SK-N-SH (cell line): ENCODE data around the gene MCRIP2. TPM values are rescaled to one million over a fixed set of nuclear protein-coding genes. Genes with fewer than 3 reads are reported as not detected.

Experiments
- CTCF ChIA-PET: fragments of 300-600, 350-600 bp; formaldehyde crosslinking; extraction: SDS; loops from one replicate; lab custom pipeline; 2021; lab: Yijun Ruan, JAX
- POLR2A ChIA-PET: fragments of 350-600 bp; sonication (Branson Sonifier 250); formaldehyde crosslinking; extraction: SDS; loops from one replicate; lab custom pipeline; 2020; ENCODE audit warnings: antibody characterized with exemption, inconsistent platforms; lab: Yijun Ruan, JAX
- DNase-seq: peaks from one replicate; pipeline ENCODE4 v3.0.0; 2012
- H2AFZ ChIP-seq: fragments of 200-600 bp; sonication (generic); 2 replicates; pipeline ENCODE4 v1.8.1; 2016; ENCODE audit warnings: antibody characterized with exemption, mild to moderate bottlenecking, low read depth
- H3F3A ChIP-seq: fragments of 200-600 bp; sonication (generic); replicated peaks from 2 replicates; pipeline ENCODE3; 2016; ENCODE audit warnings: antibody characterized with exemption, mild to moderate bottlenecking; ENCODE audit not compliant: insufficient read depth
- H3K27ac ChIP-seq, 2 experiments: fragments of 200-500 bp in 1 of 2; fragments of 200-600 bp in 1 of 2; sonication (Bioruptor generic) in 1 of 2; sonication (generic), shearing (Covaris generic) in 1 of 2; 2 replicates each; pipeline versions ENCODE4 v1.5.1 to v1.6.1; 2014 to 2016; ENCODE audit warnings: low read depth in 2 of 2, inconsistent platforms in 1 of 2, low read length in 1 of 2, mild to moderate bottlenecking in 1 of 2, mixed read lengths in 1 of 2
- H3K27me3 ChIP-seq: fragments of 200-600 bp; sonication (generic), shearing (Covaris generic); 2 replicates; pipeline ENCODE4 v1.6.1; 2016; ENCODE audit warnings: mixed run types; ENCODE audit not compliant: insufficient read depth
- H3K36me3 ChIP-seq, 2 experiments: fragments of 200-500 bp in 1 of 2; fragments of 200-600 bp in 1 of 2; sonication (Bioruptor generic) in 1 of 2; sonication (generic) in 1 of 2; replicated peaks in 1 of 2; 2 replicates each; pipeline versions ENCODE3 to v1.5.1; 2014 to 2016; ENCODE audit warnings: low read length in 1 of 2, mild to moderate bottlenecking in 1 of 2; ENCODE audit not compliant: insufficient read depth in 2 of 2, control insufficient read depth in 1 of 2
- H3K4me1 ChIP-seq, 2 experiments: fragments of 200-500 bp in 1 of 2; fragments of 200-600 bp in 1 of 2; sonication (Bioruptor generic) in 1 of 2; sonication (generic), shearing (Covaris generic) in 1 of 2; 2 replicates each; pipeline versions ENCODE4 v1.5.1 to v1.6.1; 2014 to 2016; ENCODE audit warnings: low read depth in 1 of 2, low read length in 1 of 2, mixed run types in 1 of 2; ENCODE audit not compliant: insufficient read depth in 2 of 2, control insufficient read depth in 1 of 2
- H3K4me2 ChIP-seq: fragments of 200-600 bp; sonication (generic), shearing (Covaris generic); 2 replicates; pipeline ENCODE4 v1.6.1; 2017; ENCODE audit warnings: mixed run types
- H3K4me3 ChIP-seq, 2 experiments: fragments of 200-500 bp in 1 of 2; fragments of 200-600 bp in 1 of 2; sonication (Bioruptor generic) in 1 of 2; sonication (generic), shearing (Covaris generic) in 1 of 2; 2 replicates each; pipeline versions ENCODE4 v1.5.1 to v1.8.1; 2014 to 2016; ENCODE audit warnings: low read depth in 2 of 2, inconsistent platforms in 1 of 2, low read length in 1 of 2, mild to moderate bottlenecking in 1 of 2, mixed read lengths in 1 of 2, moderate library complexity in 1 of 2
- H3K79me2 ChIP-seq: fragments of 200-600 bp; sonication (generic); 2 replicates; pipeline ENCODE4 v1.8.1; 2017; ENCODE audit warnings: mild to moderate bottlenecking; ENCODE audit not compliant: insufficient read depth
- H3K9ac ChIP-seq: fragments of 200-600 bp; sonication (generic); 2 replicates; pipeline ENCODE4 v1.6.1; 2017; ENCODE audit warnings: mixed run types
- H3K9me2 ChIP-seq: fragments of 200-600 bp; sonication (generic); 2 replicates; pipeline ENCODE4 v1.6.1; 2017; ENCODE audit warnings: mixed run types
- H3K9me3 ChIP-seq: fragments of 200-600 bp; sonication (generic); 2 replicates; pipeline ENCODE4 v1.6.1; 2017; ENCODE audit warnings: mixed run types, mild to moderate bottlenecking, moderate library complexity
- H4K20me1 ChIP-seq: fragments of 200-600 bp; sonication (generic); 2 replicates; pipeline ENCODE4 v1.6.1; 2017; ENCODE audit warnings: mild to moderate bottlenecking, mixed run types; ENCODE audit not compliant: insufficient read depth
- CHD2 ChIP-seq: fragments of 150-350 bp; IDR thresholded peaks from 2 replicates; pipeline ENCODE4 v1.6.1; 2018; ENCODE audit warnings: low read length; ENCODE audit not compliant: partially characterized antibody
- ELF1 ChIP-seq: IDR thresholded peaks from 2 replicates; pipeline ENCODE4 v1.4.0; 2012
- FOSL2 ChIP-seq: IDR thresholded peaks from 2 replicates; pipeline ENCODE4 v1.4.0; 2012; ENCODE audit warnings: low read depth, mild to moderate bottlenecking, moderate library complexity, borderline replicate concordance
- FOXJ3 ChIP-seq: sonication (generic); formaldehyde crosslinking; IDR thresholded peaks from 2 replicates; pipeline ENCODE4 v1.5.1; 2020; ENCODE audit warnings: mild to moderate bottlenecking, missing genetic modification reagents
- MEF2A ChIP-seq: IDR thresholded peaks from 2 replicates; pipeline ENCODE4 v1.4.0; 2012; ENCODE audit warnings: low read depth, borderline replicate concordance
- NFIC ChIP-seq: IDR thresholded peaks from 2 replicates; pipeline ENCODE4 v1.4.0; 2012; ENCODE audit warnings: borderline replicate concordance
- POLR2AphosphoS5 ChIP-seq: IDR thresholded peaks from 2 replicates; pipeline ENCODE4 v1.6.1; 2012; ENCODE audit warnings: low read depth, low read length
- RCOR1 ChIP-seq: fragments of 150-350 bp; IDR thresholded peaks from 2 replicates; pipeline ENCODE4 v1.6.1; 2017; ENCODE audit warnings: antibody characterized with exemption, low read length
- RFX5 ChIP-seq: IDR thresholded peaks from 2 replicates; pipeline ENCODE4 v1.6.1; 2012; ENCODE audit warnings: mild to moderate bottlenecking, improper control_type of control experiment, low read length
- SIN3A ChIP-seq: IDR thresholded peaks from 2 replicates; pipeline ENCODE4 v1.6.1; 2012; ENCODE audit warnings: low read depth, mild to moderate bottlenecking, low read length, moderate library complexity, borderline replicate concordance
- TCF12 ChIP-seq: IDR thresholded peaks from 2 replicates; pipeline ENCODE4 v1.4.0; 2012
- TEAD4 ChIP-seq: IDR thresholded peaks from 2 replicates; pipeline ENCODE4 v1.4.0; 2012; ENCODE audit warnings: mild to moderate bottlenecking, borderline replicate concordance; ENCODE audit not compliant: insufficient read depth
- USF1 ChIP-seq: IDR thresholded peaks from 2 replicates; pipeline ENCODE4 v1.4.0; 2012; ENCODE audit warnings: low read depth, borderline replicate concordance
- USF2 ChIP-seq: fragments of 150-350 bp; IDR thresholded peaks from 2 replicates; pipeline ENCODE4 v1.6.1; 2017; ENCODE audit warnings: antibody characterized with exemption, low read length, low read depth, borderline replicate concordance
- YY1 ChIP-seq: IDR thresholded peaks from 2 replicates; pipeline ENCODE4 v1.4.0; 2012; ENCODE audit warnings: low read depth, mild to moderate bottlenecking
- WGBS: methylation state at CpG from one replicate; pipeline ENCODE4 v1.1.6; 2017; ENCODE audit warnings: low lambda C conversion rate; 5-methylcytosine and 5-hydroxymethylcytosine counted together
- polyA plus RNA-seq, 3 experiments: library from polyadenylated mRNA; depleted of rRNA; stranded (reverse); fragments of >200 nt; gene quantifications; 2 replicates each; pipeline ENCODE4 v1.2.3, GENCODE V29; 2012

The MCRIP2 gene
- polyA plus RNA-seq, 1 of the 3 experiments (the other 2 are of a cell fraction): 36.9 TPM

DNA sequence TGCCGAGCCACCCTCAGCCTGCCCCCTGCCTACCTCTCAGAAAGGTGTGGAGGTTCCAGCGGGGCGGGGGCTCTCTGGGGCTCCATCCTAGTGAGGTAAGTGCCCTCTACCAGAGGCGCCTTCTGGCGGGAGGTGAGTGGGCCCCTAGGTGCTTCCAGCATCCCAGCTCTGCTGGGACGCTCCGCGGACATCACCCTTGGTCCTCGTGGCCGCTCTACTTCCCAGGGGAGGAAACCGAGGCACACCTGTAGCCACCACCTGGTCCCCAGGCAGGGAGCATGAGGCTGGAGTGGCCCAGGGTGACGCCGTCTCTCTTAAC is 1.4 kb downstream of the MCRIP2 start (continued):
- no peak for TF ChIP-seq FOSL2
- TF ChIP-seq USF1: no peak
- no peak for TF ChIP-seq NFIC

- Histone ChIP-seq H3K27ac (no peak overlapping the region), H3K9ac (no peak overlapping the region), H3K36me3 (no peaks in the 10 kb centered on the region), H3K9me3 (no peaks in the 10 kb centered on the region), H3K9me2 (no peaks in the 10 kb centered on the region), H3K4me1 (peaks cover 10 to 30% of the 10 kb centered on the region in 2 experiments; a peak in 2 of 4 replicates), H2AFZ (no peak overlapping the region), H3K79me2 (peaks cover 23% of the 10 kb centered on the region; the same call in 1 of the 2 replicates), H3F3A (peaks cover 9% of the 10 kb centered on the region), H3K4me3 (no peak overlapping the region), H3K4me2 (no peak overlapping the region), H3K27me3 (no peaks in the 10 kb centered on the region), H4K20me1 (no peaks in the 10 kb centered on the region)
- no peak for DNase-seq
- TF ChIP-seq POLR2AphosphoS5: no peak
- TF ChIP-seq RCOR1: no peak
- TF ChIP-seq SIN3A: no peak
- TF ChIP-seq FOSL2: no peak
- TF ChIP-seq YY1: no peak
- TF ChIP-seq USF2: no peak
- CTCF ChIA-PET: no interaction called here
- POLR2A ChIA-PET: no interaction called here
- WGBS: 95% methylated on average over 12 of the region's 12 CpGs
These were observed 2.9 kb downstream of the MCRIP2 start for GRCh38 chr16:644556-644955.

DNA sequence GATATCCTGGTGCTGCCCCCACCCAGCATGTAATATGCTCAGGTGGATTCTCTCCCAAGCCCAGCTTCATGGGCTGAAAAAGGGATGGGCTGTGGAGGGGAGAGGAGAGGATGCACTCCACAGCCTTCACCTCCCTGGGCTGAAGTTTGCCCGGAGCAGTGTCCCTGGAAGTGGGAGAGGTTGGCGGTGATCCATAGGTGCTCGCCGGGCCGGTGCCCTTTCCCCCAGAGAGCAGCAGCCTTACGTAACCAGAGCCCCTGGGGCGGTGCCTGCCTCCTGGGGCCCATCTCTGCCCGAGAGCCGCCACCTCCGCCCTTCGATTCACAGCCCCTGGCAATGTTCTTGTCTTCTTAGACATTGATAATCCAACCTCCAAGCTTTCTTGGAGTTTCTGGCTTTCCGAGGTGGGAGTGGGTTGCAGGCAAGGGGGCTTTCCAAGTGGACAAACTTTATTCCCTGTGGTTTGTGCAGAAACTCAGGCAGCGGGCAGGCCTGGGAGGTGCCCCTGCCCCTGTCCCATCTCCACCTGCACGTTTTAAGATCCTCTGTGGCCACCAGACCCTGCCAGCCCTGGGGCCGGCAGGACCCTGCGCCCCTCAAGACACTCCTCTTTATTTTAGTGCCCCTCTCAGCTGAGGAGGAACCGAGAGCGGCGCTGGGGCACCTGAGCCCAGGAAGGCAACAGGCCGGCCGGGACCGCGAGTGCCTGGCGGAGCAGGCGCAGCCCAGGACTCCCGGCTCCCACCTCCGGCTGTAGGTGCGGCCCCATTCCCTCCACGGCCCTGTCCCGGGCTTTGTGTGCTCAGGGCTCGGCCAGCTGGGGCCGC is 4.4 kb downstream of the MCRIP2 start:
- H3K4me1 ChIP-seq: peaks cover 10 to 41% of the 10 kb centered on the region in 2 experiments; a peak in 2 of 4 replicates
- H3K9me2 ChIP-seq: no peaks in the 10 kb centered on the region
- ChIA-PET POLR2A (no interaction called here), CTCF (interaction anchor here (1.3 kb wide), 1 partner anchor 21 kb away, joined by 3 read pairs; no protein-coding TSS in a partner anchor)
- H3K27ac ChIP-seq: no peak overlapping the region
- H3K9me3 ChIP-seq: no peaks in the 10 kb centered on the region
- TF ChIP-seq MEF2A (no peak), TCF12 (no peak), FOXJ3 (CRISPR knock-in tag) (no peak), ELF1 (no peak), YY1 (no peak), RFX5 (no peak), TEAD4 (no peak), CHD2 (no peak)
- no peak overlapping the region for H3K9ac ChIP-seq
- no peaks in the 10 kb centered on the region for H4K20me1 ChIP-seq
- H3K27me3 ChIP-seq: no peaks in the 10 kb centered on the region
- WGBS: 87% methylated on average over 21 of the region's 32 CpGs
- no peak overlapping the region for H2AFZ ChIP-seq
- no peak overlapping the region for H3K4me3 ChIP-seq
- H3K36me3 ChIP-seq: no peaks in the 10 kb centered on the region
- H3F3A ChIP-seq: peaks cover 5% of the 10 kb centered on the region
- DNase-seq: no peak
- H3K4me2 ChIP-seq: no peak overlapping the region
- peaks cover 30% of the 10 kb centered on the region; the same call in 1 of the 2 replicates for H3K79me2 ChIP-seq
